ENCODE results near the gene HIVEP1.

Gene HIVEP1

DNA sequence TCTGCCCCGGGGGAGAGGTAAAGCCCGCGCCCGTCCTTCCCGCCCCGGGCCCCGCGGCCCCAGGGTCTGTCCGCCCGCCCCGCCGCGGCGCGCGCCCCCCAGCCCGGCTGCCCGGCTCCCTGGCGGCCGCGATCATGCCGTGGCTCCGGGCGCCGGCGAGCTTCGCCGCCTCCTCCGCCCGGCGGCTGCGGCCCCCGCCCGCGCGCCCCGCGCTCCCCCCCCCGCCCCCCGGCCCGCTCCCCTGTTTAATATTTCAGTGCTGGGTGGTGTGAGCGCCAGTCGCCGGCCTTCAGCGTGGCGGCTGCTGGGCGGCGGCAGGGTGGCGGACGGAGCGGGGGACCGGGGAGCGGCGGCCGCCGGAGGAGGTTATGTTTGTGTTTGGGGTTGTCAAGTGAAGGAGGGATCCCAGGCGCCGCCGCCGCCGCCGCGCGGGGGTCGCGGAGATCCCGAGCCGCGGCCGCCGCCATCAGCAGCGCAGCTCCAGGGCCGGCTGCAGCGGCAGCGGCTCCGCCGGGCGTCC lies at the start of gene HIVEP1:
Gene HIVEP1, plus strand, starts transcription at position 275 of the 520 bp plus-strand sequence. CDS start 3,317 bp downstream, outside the sequence.
- peak within 1 kb of the TSS; percentile 81 for H3K4me3 ChIP-seq (ENCODE audit: low read depth, low read length)
- TF ChIP-seq, protein P1, sequence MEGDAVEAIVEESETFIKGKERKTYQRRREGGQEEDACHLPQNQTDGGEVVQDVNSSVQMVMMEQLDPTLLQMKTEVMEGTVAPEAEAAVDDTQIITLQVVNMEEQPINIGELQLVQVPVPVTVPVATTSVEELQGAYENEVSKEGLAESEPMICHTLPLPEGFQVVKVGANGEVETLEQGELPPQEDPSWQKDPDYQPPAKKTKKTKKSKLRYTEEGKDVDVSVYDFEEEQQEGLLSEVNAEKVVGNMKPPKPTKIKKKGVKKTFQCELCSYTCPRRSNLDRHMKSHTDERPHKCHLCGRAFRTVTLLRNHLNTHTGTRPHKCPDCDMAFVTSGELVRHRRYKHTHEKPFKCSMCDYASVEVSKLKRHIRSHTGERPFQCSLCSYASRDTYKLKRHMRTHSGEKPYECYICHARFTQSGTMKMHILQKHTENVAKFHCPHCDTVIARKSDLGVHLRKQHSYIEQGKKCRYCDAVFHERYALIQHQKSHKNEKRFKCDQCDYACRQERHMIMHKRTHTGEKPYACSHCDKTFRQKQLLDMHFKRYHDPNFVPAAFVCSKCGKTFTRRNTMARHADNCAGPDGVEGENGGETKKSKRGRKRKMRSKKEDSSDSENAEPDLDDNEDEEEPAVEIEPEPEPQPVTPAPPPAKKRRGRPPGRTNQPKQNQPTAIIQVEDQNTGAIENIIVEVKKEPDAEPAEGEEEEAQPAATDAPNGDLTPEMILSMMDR (IDR thresholded peaks at IDR 0.05; ENCODE audit: low read depth, low read length), result no peak

DNA sequence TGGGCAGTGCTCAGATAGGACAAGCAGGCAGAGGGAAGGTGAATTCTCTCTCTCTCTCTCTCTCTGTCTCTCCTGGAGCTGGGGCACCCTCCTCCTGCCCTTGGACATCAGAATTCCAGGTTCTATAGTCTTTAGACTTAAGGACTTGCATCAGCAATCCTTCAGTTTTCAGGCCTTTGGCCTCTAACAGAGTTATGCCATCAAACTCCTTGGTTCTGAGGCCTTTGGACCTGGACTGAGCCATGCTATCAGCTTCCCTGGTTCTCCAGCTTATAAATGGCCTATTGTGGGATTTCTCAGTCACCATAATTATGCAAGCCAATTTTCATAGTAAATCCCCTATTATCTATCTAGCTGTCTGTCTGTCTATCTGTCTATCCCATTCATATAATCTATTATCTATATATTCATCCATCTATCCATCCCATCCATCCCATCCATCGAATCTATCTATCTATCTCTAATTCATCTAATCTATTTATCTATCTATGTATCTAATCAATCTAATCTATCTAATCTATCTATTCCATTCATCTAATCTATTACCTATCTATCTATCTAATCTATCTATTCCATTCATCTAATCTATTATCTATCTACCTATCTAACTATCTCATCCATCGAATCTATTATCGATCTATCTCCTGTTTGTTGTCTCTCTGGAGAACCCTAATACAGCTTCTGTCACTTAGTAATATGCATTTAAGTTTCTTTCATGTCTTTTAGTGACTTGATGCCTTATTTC lies 48.2 kb upstream of the HIVEP1 start:
- TF ChIP-seq, protein P1 (IDR thresholded peaks at IDR 0.05; ENCODE audit: low read depth, low read length), result no peak
- no peak overlapping the region for H3K4me3 ChIP-seq (ENCODE audit: low read depth, low read length)

DNA sequence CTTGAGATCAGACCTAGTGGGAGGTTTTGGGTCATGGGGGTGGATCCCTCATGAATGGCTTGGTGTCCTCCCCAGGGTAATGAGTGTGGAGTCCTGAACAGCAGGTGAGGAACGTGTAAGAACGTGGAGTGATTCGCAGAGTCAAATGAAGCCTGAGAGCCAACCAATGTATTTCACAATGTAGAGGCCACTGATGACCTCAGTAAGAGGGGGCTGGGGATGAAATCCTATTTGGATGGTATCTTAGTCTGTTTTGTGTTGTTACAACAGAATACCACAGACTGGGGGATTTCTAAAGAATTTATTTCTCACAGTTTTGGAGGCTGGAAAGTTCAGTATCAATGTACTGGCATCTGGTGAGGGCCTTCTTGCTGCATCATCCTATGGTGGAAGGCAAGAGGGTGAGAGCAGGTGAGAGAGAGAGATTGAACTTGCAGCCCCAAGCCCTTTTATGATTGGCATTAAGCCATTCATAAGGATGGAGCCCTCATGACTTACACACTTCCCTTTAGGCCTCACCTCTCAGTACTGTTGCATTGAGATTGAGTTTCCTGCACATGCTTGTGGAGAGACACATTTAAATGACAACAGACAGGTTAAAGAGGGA lies 47.3 kb upstream of the HIVEP1 start:
- TF ChIP-seq, protein P1 (IDR thresholded peaks at IDR 0.05; ENCODE audit: low read depth, low read length), result no peak
- no peak overlapping the region for H3K4me3 ChIP-seq (ENCODE audit: low read depth, low read length)

DNA sequence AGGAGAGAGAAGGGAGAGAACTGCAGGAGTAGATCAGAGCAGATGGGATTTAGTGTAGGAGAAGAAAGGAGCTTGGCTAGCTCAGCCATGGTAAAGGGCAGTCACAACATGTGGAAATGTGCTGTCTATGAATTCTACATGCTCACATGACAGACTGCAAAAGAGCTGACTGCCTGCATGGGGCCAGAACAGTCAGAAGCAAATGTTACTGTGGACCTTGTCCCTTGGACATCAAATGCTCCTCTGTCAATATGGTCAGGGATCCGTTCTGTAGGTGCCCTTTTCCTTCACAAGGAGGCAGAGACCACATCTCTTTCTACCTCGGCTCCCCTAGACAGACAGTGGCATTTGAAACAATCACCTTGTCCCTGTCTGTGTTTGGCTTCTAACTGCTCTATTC lies 46.6 kb upstream of the HIVEP1 start:
- H3K4me3 ChIP-seq (ENCODE audit: low read depth, low read length), result no peak overlapping the region
- TF ChIP-seq, protein P1 (IDR thresholded peaks at IDR 0.05; ENCODE audit: low read depth, low read length), result no peak

DNA sequence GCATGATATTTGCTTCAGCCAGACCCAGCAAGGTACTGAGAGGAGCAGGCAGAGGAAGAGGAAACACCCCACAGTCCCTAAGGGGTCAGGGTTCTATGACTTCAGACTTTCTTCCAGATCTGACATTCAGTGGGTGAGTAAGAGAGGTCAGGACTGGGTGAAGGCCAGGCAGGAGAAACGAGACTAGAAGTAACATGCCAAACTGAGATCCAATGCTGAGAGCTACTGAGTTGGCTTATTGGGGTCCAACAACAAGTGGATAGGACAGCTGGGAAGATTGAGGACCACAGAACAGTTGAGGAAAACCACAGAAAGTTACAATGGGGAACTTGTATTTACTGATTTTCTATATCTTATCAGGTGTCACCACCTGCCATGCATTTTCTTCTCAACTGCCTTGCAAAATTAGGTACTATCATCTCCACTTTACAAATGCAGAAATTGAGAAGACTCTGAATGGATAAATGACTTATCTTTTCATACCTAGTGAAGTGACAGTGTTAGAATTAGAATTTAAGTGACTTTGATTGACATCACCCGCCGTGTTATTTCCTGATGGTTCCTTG lies 43.8 kb upstream of the HIVEP1 start:
- no peak overlapping the region for H3K4me3 ChIP-seq (ENCODE audit: low read depth, low read length)
- TF ChIP-seq, protein P1 (IDR thresholded peaks at IDR 0.05; ENCODE audit: low read depth, low read length), result no peak

DNA sequence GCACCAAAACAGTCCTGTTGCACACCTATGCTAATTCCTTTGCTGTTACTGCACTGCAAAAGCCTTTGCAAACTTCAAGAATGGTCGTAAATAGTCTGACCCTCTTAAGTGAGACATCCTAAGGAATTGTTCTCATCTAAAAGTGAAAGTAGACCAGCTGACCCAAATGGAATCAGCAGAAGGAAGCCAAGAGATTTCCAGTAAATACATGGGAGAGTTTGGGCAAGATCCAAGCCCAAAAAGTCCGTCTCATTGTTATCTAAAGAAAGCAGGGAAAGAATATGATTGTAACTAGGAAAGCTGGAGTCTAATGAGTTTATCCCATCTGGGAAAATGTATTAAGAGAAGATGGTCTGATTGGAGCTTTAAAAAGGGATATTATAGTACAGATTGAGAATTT lies 43.0 kb upstream of the HIVEP1 start:
- TF ChIP-seq, protein P1 (IDR thresholded peaks at IDR 0.05; ENCODE audit: low read depth, low read length), result no peak
- H3K4me3 ChIP-seq (ENCODE audit: low read depth, low read length), result no peak overlapping the region

DNA sequence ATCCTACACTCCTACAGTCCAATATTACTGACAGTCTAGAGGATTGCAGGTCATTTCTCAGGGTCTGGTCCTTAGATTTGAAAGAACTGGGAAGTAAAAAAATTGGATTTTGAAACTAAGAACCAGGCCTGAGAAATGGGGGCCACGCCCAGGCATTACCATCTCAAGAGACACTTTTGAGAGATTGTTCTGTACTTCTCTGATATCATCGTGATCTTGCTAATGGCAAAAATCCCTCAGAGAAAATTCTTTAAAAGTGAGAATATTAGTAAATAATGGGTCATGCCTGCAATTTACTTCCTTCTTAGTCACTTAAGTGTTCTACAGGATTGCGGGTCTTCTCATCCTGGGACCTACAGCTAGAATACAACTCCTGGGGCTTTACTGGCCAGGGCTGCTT lies 42.0 kb upstream of the HIVEP1 start:
- no peak overlapping the region for H3K4me3 ChIP-seq (ENCODE audit: low read depth, low read length)
- TF ChIP-seq, protein P1 (IDR thresholded peaks at IDR 0.05; ENCODE audit: low read depth, low read length), result no peak

Data from WI38 (cell line).